SK-N-SH (cell line): ENCODE data around the gene TXN2.

Experiments
- CTCF ChIP-seq: fragments of 200-600 bp; sonication (generic); IDR thresholded peaks from 2 replicates; pipeline ENCODE4 v1.6.1; 2017; ENCODE audit warnings: antibody characterized with exemption, mild to moderate bottlenecking, moderate library complexity
- EP300 ChIP-seq, 2 experiments: IDR thresholded peaks; 2 replicates each; pipeline versions ENCODE4 v1.4.0 to v1.6.1; 2012; ENCODE audit warnings: borderline replicate concordance in 1 of 2, low read depth in 1 of 2, low read length in 1 of 2
- FOXJ3 ChIP-seq: sonication (generic); formaldehyde crosslinking; IDR thresholded peaks from 2 replicates; pipeline ENCODE4 v1.5.1; 2020; ENCODE audit warnings: mild to moderate bottlenecking, missing genetic modification reagents
- NFIC ChIP-seq: IDR thresholded peaks from 2 replicates; pipeline ENCODE4 v1.4.0; 2012; ENCODE audit warnings: borderline replicate concordance
- NRF1 ChIP-seq: IDR thresholded peaks from 2 replicates; pipeline ENCODE4 v1.6.1; 2012; ENCODE audit warnings: low read depth, mild to moderate bottlenecking, low read length
- POLR2AphosphoS5 ChIP-seq: IDR thresholded peaks from 2 replicates; pipeline ENCODE4 v1.6.1; 2012; ENCODE audit warnings: low read depth, low read length
- RAD21 ChIP-seq: IDR thresholded peaks from 2 replicates; pipeline ENCODE4 v1.6.1; 2012; ENCODE audit warnings: mild to moderate bottlenecking, low read length
- RFX5 ChIP-seq: IDR thresholded peaks from 2 replicates; pipeline ENCODE4 v1.6.1; 2012; ENCODE audit warnings: mild to moderate bottlenecking, improper control_type of control experiment, low read length
- TCF12 ChIP-seq: IDR thresholded peaks from 2 replicates; pipeline ENCODE4 v1.4.0; 2012
- YY1 ChIP-seq: IDR thresholded peaks from 2 replicates; pipeline ENCODE4 v1.4.0; 2012; ENCODE audit warnings: low read depth, mild to moderate bottlenecking
- TF ChIP-seq, protein P1 (sequence below): IDR thresholded peaks from 2 replicates; pipeline ENCODE4 v1.4.0; 2012; ENCODE audit warnings: low read depth

DNA sequence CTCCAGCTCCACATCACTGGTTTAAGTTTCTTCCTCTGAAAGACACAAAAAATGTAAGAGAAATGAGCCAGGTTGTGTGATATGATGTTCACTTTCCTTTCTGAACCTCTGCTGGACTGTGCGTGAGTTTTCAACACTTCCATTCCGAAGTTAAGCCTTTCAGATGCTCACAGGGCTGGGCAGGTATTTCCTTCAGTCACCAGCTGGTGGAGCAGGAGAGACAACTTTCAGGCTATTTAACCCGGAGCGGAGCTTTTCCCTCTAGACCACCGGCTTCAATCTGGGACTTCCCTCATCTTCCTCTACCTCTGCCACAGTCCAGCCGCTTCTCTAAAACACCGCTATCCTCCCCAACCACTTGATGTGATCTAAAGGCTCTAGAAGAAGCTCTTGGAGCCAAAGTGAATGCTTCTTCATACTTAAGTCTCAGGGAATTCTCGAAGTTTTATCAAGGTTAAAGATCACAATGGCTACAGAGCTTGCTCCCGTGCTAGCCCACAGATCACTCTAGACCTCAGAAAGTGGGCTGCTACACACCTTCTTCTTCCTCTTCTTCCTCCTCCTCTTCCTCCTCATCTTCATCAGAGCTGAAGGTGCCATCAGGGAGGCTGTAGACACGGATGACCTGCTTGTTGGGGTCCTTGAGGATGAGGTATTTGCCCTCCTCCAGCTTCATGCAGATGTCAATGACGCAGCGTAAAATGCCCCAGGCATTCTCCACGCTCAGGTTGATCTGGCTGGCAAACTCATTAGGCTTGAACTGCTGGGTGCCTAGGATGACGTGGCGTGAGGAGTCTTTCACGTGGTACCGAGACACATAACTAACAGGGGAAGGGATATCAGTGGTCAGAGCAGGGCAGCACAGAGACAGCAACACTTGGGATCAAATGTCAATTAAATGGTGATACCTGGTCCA is 29.8 kb upstream of the TXN2 start:
- TF ChIP-seq CTCF = peak; percentile 64
- TF ChIP-seq TCF12 = no peak
- no peak for TF ChIP-seq NRF1
- no peak for TF ChIP-seq POLR2AphosphoS5
- TF ChIP-seq FOXJ3 = no peak
- peak; percentile 41 for TF ChIP-seq RAD21
- TF ChIP-seq RFX5 = no peak
- TF ChIP-seq, protein P1, sequence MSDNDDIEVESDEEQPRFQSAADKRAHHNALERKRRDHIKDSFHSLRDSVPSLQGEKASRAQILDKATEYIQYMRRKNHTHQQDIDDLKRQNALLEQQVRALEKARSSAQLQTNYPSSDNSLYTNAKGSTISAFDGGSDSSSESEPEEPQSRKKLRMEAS = no peak
- no peak for TF ChIP-seq YY1
- TF ChIP-seq NFIC = no peak
- no peak for TF ChIP-seq EP300 (IDR thresholded peaks at IDR 0.05; ENCODE audit: borderline replicate concordance in 1 of 2, low read depth in 1 of 2, low read length in 1 of 2)
